SK-N-SH (cell line): ENCODE data around the gene TMEM165. TPM values are rescaled to one million over a fixed set of nuclear protein-coding genes. Genes with fewer than 3 reads are reported as not detected.
A peak's percentile ranks its signal among the peaks of the same experiment; 100 is the strongest.

Experiments used
- CTCF ChIA-PET: fragments of 300-600, 350-600 bp; formaldehyde crosslinking; extraction: SDS; loops from one replicate; lab custom pipeline; 2021; lab: Yijun Ruan, JAX
- POLR2A ChIA-PET: fragments of 350-600 bp; sonication (Branson Sonifier 250); formaldehyde crosslinking; extraction: SDS; loops from one replicate; lab custom pipeline; 2020; ENCODE audit warnings: antibody characterized with exemption, inconsistent platforms; lab: Yijun Ruan, JAX
- DNase-seq: peaks from one replicate; pipeline ENCODE4 v3.0.0; 2012
- H2AFZ ChIP-seq: fragments of 200-600 bp; sonication (generic); 2 replicates; pipeline ENCODE4 v1.8.1; 2016; ENCODE audit warnings: antibody characterized with exemption, mild to moderate bottlenecking, low read depth
- H3F3A ChIP-seq: fragments of 200-600 bp; sonication (generic); replicated peaks from 2 replicates; pipeline ENCODE3; 2016; ENCODE audit warnings: antibody characterized with exemption, mild to moderate bottlenecking; ENCODE audit not compliant: insufficient read depth
- H3K27ac ChIP-seq, 2 experiments: fragments of 200-500 bp in 1 of 2; fragments of 200-600 bp in 1 of 2; sonication (Bioruptor generic) in 1 of 2; sonication (generic), shearing (Covaris generic) in 1 of 2; 2 replicates each; pipeline versions ENCODE4 v1.5.1 to v1.6.1; 2014 to 2016; ENCODE audit warnings: low read depth in 2 of 2, inconsistent platforms in 1 of 2, low read length in 1 of 2, mild to moderate bottlenecking in 1 of 2, mixed read lengths in 1 of 2
- H3K27me3 ChIP-seq: fragments of 200-600 bp; sonication (generic), shearing (Covaris generic); 2 replicates; pipeline ENCODE4 v1.6.1; 2016; ENCODE audit warnings: mixed run types; ENCODE audit not compliant: insufficient read depth
- H3K36me3 ChIP-seq, 2 experiments: fragments of 200-500 bp in 1 of 2; fragments of 200-600 bp in 1 of 2; sonication (Bioruptor generic) in 1 of 2; sonication (generic) in 1 of 2; replicated peaks in 1 of 2; 2 replicates each; pipeline versions ENCODE3 to v1.5.1; 2014 to 2016; ENCODE audit warnings: low read length in 1 of 2, mild to moderate bottlenecking in 1 of 2; ENCODE audit not compliant: insufficient read depth in 2 of 2, control insufficient read depth in 1 of 2
- H3K4me1 ChIP-seq, 2 experiments: fragments of 200-500 bp in 1 of 2; fragments of 200-600 bp in 1 of 2; sonication (Bioruptor generic) in 1 of 2; sonication (generic), shearing (Covaris generic) in 1 of 2; 2 replicates each; pipeline versions ENCODE4 v1.5.1 to v1.6.1; 2014 to 2016; ENCODE audit warnings: low read depth in 1 of 2, low read length in 1 of 2, mixed run types in 1 of 2; ENCODE audit not compliant: insufficient read depth in 2 of 2, control insufficient read depth in 1 of 2
- H3K4me2 ChIP-seq: fragments of 200-600 bp; sonication (generic), shearing (Covaris generic); 2 replicates; pipeline ENCODE4 v1.6.1; 2017; ENCODE audit warnings: mixed run types
- H3K4me3 ChIP-seq, 2 experiments: fragments of 200-500 bp in 1 of 2; fragments of 200-600 bp in 1 of 2; sonication (Bioruptor generic) in 1 of 2; sonication (generic), shearing (Covaris generic) in 1 of 2; 2 replicates each; pipeline versions ENCODE4 v1.5.1 to v1.8.1; 2014 to 2016; ENCODE audit warnings: low read depth in 2 of 2, inconsistent platforms in 1 of 2, low read length in 1 of 2, mild to moderate bottlenecking in 1 of 2, mixed read lengths in 1 of 2, moderate library complexity in 1 of 2
- H3K79me2 ChIP-seq: fragments of 200-600 bp; sonication (generic); 2 replicates; pipeline ENCODE4 v1.8.1; 2017; ENCODE audit warnings: mild to moderate bottlenecking; ENCODE audit not compliant: insufficient read depth
- H3K9ac ChIP-seq: fragments of 200-600 bp; sonication (generic); 2 replicates; pipeline ENCODE4 v1.6.1; 2017; ENCODE audit warnings: mixed run types
- H3K9me2 ChIP-seq: fragments of 200-600 bp; sonication (generic); 2 replicates; pipeline ENCODE4 v1.6.1; 2017; ENCODE audit warnings: mixed run types
- H3K9me3 ChIP-seq: fragments of 200-600 bp; sonication (generic); 2 replicates; pipeline ENCODE4 v1.6.1; 2017; ENCODE audit warnings: mixed run types, mild to moderate bottlenecking, moderate library complexity
- H4K20me1 ChIP-seq: fragments of 200-600 bp; sonication (generic); 2 replicates; pipeline ENCODE4 v1.6.1; 2017; ENCODE audit warnings: mild to moderate bottlenecking, mixed run types; ENCODE audit not compliant: insufficient read depth
- CHD2 ChIP-seq: fragments of 150-350 bp; IDR thresholded peaks from 2 replicates; pipeline ENCODE4 v1.6.1; 2018; ENCODE audit warnings: low read length; ENCODE audit not compliant: partially characterized antibody
- EZH2phosphoT487 ChIP-seq: fragments of 200-600 bp; sonication (generic); IDR thresholded peaks from 2 replicates; pipeline ENCODE4 v1.6.1; 2017; ENCODE audit warnings: low read depth, mixed run types, mild to moderate bottlenecking, antibody characterized with exemption, moderate library complexity, borderline replicate concordance
- FOXJ3 ChIP-seq: sonication (generic); formaldehyde crosslinking; IDR thresholded peaks from 2 replicates; pipeline ENCODE4 v1.5.1; 2020; ENCODE audit warnings: mild to moderate bottlenecking, missing genetic modification reagents
- FOXM1 ChIP-seq: IDR thresholded peaks from 2 replicates; pipeline ENCODE4 v1.4.0; 2012; ENCODE audit warnings: low read depth, mild to moderate bottlenecking
- GABPA ChIP-seq: IDR thresholded peaks from 2 replicates; pipeline ENCODE4 v1.4.0; 2012; ENCODE audit warnings: low read depth, mild to moderate bottlenecking
- MXI1 ChIP-seq: IDR thresholded peaks from 2 replicates; pipeline ENCODE4 v1.6.1; 2012; ENCODE audit warnings: mild to moderate bottlenecking, low read depth, low read length, improper control_type of control experiment
- NRF1 ChIP-seq: IDR thresholded peaks from 2 replicates; pipeline ENCODE4 v1.6.1; 2012; ENCODE audit warnings: low read depth, mild to moderate bottlenecking, low read length
- POLR2AphosphoS5 ChIP-seq: IDR thresholded peaks from 2 replicates; pipeline ENCODE4 v1.6.1; 2012; ENCODE audit warnings: low read depth, low read length
- RFX5 ChIP-seq: IDR thresholded peaks from 2 replicates; pipeline ENCODE4 v1.6.1; 2012; ENCODE audit warnings: mild to moderate bottlenecking, improper control_type of control experiment, low read length
- TCF12 ChIP-seq: IDR thresholded peaks from 2 replicates; pipeline ENCODE4 v1.4.0; 2012
- YY1 ChIP-seq: IDR thresholded peaks from 2 replicates; pipeline ENCODE4 v1.4.0; 2012; ENCODE audit warnings: low read depth, mild to moderate bottlenecking
- WGBS: methylation state at CpG from one replicate; pipeline ENCODE4 v1.1.6; 2017; ENCODE audit warnings: low lambda C conversion rate; 5-methylcytosine and 5-hydroxymethylcytosine counted together
- polyA plus RNA-seq, 3 experiments: library from polyadenylated mRNA; depleted of rRNA; stranded (reverse); fragments of >200 nt; gene quantifications; 2 replicates each; pipeline ENCODE4 v1.2.3, GENCODE V29; 2012
- TF ChIP-seq, protein P1 (sequence below): IDR thresholded peaks from 2 replicates; pipeline ENCODE4; 2012
- TF ChIP-seq, protein P2 (sequence below): IDR thresholded peaks from 2 replicates; pipeline ENCODE4 v1.6.1; 2012; ENCODE audit warnings: mild to moderate bottlenecking, low read depth, low read length, moderate library complexity
- TF ChIP-seq, protein P3 (sequence below): IDR thresholded peaks from 2 replicates; pipeline ENCODE4 v1.4.0; 2012; ENCODE audit warnings: low read depth, borderline replicate concordance

The TMEM165 gene
- polyA plus RNA-seq, 1 of the 3 experiments (the other 2 are of a cell fraction), result 58.6 TPM

DNA sequence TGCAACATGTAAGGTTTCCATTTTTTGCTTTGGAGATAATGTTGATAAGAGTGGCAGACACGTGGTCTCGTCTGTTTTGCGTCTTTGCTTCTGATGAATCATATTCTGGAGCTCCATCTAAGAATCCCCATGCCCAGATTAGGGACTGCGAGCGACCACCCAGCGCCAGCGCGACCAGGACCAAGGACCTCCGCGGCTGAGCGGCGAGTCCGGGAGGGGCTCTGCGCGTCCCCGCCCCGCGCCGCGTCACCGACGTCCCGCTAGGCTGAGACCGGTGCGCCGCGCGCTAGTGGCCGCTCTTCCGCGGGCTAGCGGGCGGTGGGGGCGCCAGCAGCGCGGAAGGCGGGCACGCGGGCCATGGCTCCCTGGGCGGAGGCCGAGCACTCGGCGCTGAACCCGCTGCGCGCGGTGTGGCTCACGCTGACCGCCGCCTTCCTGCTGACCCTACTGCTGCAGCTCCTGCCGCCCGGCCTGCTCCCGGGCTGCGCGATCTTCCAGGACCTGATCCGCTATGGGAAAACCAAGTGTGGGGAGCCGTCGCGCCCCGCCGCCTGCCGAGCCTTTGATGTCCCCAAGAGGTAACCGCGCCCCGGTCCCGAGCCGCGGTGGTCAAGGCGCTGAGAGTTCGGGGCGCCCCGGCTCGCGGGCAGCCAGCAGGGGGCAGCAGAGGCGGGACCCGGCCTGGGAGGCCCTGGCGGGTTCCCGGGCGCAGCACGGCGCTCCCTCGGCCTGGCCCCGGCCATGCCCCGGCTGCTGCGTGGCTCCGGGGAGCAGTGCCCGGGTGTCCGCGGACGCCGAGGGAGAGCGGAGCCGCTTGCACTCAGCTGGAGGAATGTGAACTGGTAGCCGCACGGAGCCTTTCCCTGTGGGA, 49.5 kb upstream of the TMEM165 start, which contains the start of gene SRD5A3 (continued):
- TF ChIP-seq, protein P1, sequence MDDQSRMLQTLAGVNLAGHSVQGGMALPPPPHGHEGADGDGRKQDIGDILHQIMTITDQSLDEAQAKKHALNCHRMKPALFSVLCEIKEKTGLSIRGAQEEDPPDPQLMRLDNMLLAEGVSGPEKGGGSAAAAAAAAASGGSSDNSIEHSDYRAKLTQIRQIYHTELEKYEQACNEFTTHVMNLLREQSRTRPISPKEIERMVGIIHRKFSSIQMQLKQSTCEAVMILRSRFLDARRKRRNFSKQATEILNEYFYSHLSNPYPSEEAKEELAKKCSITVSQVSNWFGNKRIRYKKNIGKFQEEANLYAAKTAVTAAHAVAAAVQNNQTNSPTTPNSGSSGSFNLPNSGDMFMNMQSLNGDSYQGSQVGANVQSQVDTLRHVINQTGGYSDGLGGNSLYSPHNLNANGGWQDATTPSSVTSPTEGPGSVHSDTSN, result no peak
- no peak for TF ChIP-seq CHD2
- peak; percentile 40; the same call in 1 of the 2 replicates for TF ChIP-seq MXI1
- TF ChIP-seq YY1, result peak; percentile 54; the same call in 1 of the 2 replicates
- 0 out of 2 replicates have a peak, but pooled peaks have one; percentile 36 for TF ChIP-seq POLR2AphosphoS5
- no peak for TF ChIP-seq GABPA
- no peak for TF ChIP-seq RFX5
- no peak for TF ChIP-seq TCF12
- TF ChIP-seq, protein P2, sequence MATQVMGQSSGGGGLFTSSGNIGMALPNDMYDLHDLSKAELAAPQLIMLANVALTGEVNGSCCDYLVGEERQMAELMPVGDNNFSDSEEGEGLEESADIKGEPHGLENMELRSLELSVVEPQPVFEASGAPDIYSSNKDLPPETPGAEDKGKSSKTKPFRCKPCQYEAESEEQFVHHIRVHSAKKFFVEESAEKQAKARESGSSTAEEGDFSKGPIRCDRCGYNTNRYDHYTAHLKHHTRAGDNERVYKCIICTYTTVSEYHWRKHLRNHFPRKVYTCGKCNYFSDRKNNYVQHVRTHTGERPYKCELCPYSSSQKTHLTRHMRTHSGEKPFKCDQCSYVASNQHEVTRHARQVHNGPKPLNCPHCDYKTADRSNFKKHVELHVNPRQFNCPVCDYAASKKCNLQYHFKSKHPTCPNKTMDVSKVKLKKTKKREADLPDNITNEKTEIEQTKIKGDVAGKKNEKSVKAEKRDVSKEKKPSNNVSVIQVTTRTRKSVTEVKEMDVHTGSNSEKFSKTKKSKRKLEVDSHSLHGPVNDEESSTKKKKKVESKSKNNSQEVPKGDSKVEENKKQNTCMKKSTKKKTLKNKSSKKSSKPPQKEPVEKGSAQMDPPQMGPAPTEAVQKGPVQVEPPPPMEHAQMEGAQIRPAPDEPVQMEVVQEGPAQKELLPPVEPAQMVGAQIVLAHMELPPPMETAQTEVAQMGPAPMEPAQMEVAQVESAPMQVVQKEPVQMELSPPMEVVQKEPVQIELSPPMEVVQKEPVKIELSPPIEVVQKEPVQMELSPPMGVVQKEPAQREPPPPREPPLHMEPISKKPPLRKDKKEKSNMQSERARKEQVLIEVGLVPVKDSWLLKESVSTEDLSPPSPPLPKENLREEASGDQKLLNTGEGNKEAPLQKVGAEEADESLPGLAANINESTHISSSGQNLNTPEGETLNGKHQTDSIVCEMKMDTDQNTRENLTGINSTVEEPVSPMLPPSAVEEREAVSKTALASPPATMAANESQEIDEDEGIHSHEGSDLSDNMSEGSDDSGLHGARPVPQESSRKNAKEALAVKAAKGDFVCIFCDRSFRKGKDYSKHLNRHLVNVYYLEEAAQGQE, result no peak

DNA sequence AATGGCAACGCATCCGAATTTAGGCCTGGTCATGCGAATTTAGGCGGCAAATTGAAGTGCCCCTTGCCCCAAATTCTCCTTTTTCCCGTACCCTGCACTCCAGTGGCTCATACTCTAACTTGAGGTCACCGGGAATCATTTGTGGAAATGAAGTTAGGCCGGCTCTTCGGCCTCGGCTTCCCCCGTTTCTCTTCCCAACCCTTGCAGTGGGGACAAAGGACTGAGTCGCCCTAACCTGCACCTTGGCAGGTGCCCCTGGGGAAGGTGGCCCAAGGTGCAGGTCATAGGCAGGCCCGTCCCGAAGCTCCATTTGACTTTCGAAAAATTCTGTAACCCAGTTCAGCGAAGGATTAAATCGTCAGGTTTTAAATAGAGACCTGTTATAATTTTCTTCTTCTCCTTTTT, 48.9 kb upstream of the TMEM165 start:
- no peaks in the 10 kb centered on the region for H3K9me3 ChIP-seq
- POLR2A ChIA-PET, result interaction anchor here (0.9 to 1.8 kb wide), 3 partner anchors 9 to 199 kb away, joined by 3 to 6 read pairs (median 5); no protein-coding TSS in a partner anchor
- TF ChIP-seq EZH2phosphoT487 (no peak), NRF1 (no peak), GABPA (no peak), FOXJ3 (CRISPR knock-in tag) (no peak), FOXM1 (no peak)
- TF ChIP-seq, protein P2, result no peak
- TF ChIP-seq, protein P3, sequence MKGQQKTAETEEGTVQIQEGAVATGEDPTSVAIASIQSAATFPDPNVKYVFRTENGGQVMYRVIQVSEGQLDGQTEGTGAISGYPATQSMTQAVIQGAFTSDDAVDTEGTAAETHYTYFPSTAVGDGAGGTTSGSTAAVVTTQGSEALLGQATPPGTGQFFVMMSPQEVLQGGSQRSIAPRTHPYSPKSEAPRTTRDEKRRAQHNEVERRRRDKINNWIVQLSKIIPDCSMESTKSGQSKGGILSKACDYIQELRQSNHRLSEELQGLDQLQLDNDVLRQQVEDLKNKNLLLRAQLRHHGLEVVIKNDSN, result no peak
- TF ChIP-seq, all 33 proteins: peak for 0
- Histone ChIP-seq H3K4me3 (peak overlapping the region; percentile 67 to 70), H3K79me2 (peaks cover 6% of the 10 kb centered on the region; the same call in 1 of the 2 replicates), H3K9ac (peak overlapping the region; percentile 79; the same call in 1 of the 2 replicates), H3K4me1 (peaks cover 0 to 5% of the 10 kb centered on the region in 2 experiments; a peak in 3 of 4 replicates), H3K9me2 (no peaks in the 10 kb centered on the region), H3K27me3 (no peaks in the 10 kb centered on the region; the same call in 1 of the 2 replicates), H3K4me2 (peak overlapping the region; percentile 78), H3K36me3 (no peaks in the 10 kb centered on the region), H3K27ac (peak overlapping the region; percentile 74 to 92), H2AFZ (peak overlapping the region; percentile 82), H3F3A (peaks cover 7% of the 10 kb centered on the region), H4K20me1 (no peaks in the 10 kb centered on the region)
- DNase-seq, result no peak
- 49% methylated on average over 16 of the region's 16 CpGs for WGBS
- CTCF ChIA-PET, result interaction anchor here (0.6 to 3.5 kb wide), 34 partner anchors 9 to 668 kb away, joined by 3 to 22 read pairs (median 5); partner anchors contain the start of gene TMEM165
